K562 (cell line): ENCODE results near the gene SLC36A3. TPM values are rescaled to one million over a fixed set of nuclear protein-coding genes. Genes with fewer than 3 reads are reported as not detected.
"Not testable (repeated sequence)": the region's sequence is repeated elsewhere in the genome, so short reads cannot be mapped to it uniquely, and the experiment has no call there.

ENCODE experiments used
- ATAC-seq: fragments of 200-7000 bp; cut with Tn5 transposase; 3 replicates; pipeline ENCODE4 v1.9.1; 2020; ENCODE audit warnings: moderate library complexity
- BruUV-seq: library from RNA; stranded (reverse); fragments of 400-500 nt; replicated peaks from 2 replicates; lab custom pipeline; 2021; lab: Mats Ljungman, UMichigan
- CTCF ChIA-PET: fragments of 300-600 bp; formaldehyde crosslinking; extraction: SDS; loops from one replicate; lab custom pipeline; 2021; ENCODE audit warnings: low intra/inter-chr PET ratio; lab: Yijun Ruan, JAX
- POLR2A ChIA-PET: fragments of 300-600, 350-650 bp; sonication (Branson Sonifier 250); formaldehyde crosslinking; extraction: SDS; loops from one replicate; lab custom pipeline; 2021; ENCODE audit warnings: antibody characterized with exemption, inconsistent platforms; lab: Yijun Ruan, JAX
- DNase-seq, 4 experiments: peaks; one replicate each; pipeline versions ENCODE4 v3.0.0 to v3.0.0-alpha.2; 2011 to 2018; ENCODE audit warnings: low spot score in 3 of 4, mixed read lengths in 3 of 4; ENCODE audit errors: extremely low read depth in 1 of 4
- FAIRE-seq: peaks from 2 replicates; lab custom pipeline; 2011; peaks lifted over from hg19 to GRCh38; lab: Jason Lieb, UNC
- H2AFZ ChIP-seq: 2 replicates; pipeline ENCODE4 v1.6.0; 2011; ENCODE audit warnings: low read depth, low read length, control low read depth, inconsistent platforms
- H3K27ac ChIP-seq: fragments of 200-600 bp; 3 replicates; pipeline ENCODE4 v1.8.0; 2011; ENCODE audit warnings: low read depth, mild to moderate bottlenecking, control low read depth, inconsistent platforms, low read length, moderate library complexity, mixed read lengths; ENCODE audit errors: extremely low read depth
- H3K27me3 ChIP-seq, 2 experiments: fragments of 300-600 bp in 1 of 2; 2 replicates in 1 of 2; 3 replicates in 1 of 2; pipeline versions ENCODE4 v1.6.0 to v1.8.0; 2011; ENCODE audit warnings: inconsistent platforms in 2 of 2, low read length in 2 of 2, mild to moderate bottlenecking in 1 of 2, mixed read lengths in 1 of 2, moderate library complexity in 1 of 2; ENCODE audit not compliant: control insufficient read depth in 2 of 2, insufficient read depth in 2 of 2
- H3K36me3 ChIP-seq: fragments of 300-600 bp; 3 replicates; pipeline ENCODE4 v1.8.0; 2011; ENCODE audit warnings: mild to moderate bottlenecking, low read length, inconsistent platforms; ENCODE audit not compliant: control insufficient read depth, insufficient read depth
- H3K4me1 ChIP-seq, 2 experiments: fragments of 200-600 bp in 1 of 2; replicated peaks in 1 of 2; 2 replicates in 1 of 2; 3 replicates in 1 of 2; pipeline versions ENCODE4 v1.5.1 to v1.8.0; 2011; ENCODE audit warnings: inconsistent platforms in 2 of 2, low read length in 2 of 2, mild to moderate bottlenecking in 1 of 2, mixed read lengths in 1 of 2, moderate library complexity in 1 of 2; ENCODE audit not compliant: control insufficient read depth in 2 of 2, insufficient read depth in 2 of 2
- H3K4me2 ChIP-seq: 2 replicates; pipeline ENCODE4 v1.6.1; 2011; ENCODE audit warnings: low read length, control low read depth, inconsistent platforms, mixed read lengths; ENCODE audit not compliant: insufficient read depth
- H3K4me3 ChIP-seq: fragments of 200-600 bp; sonication (generic), shearing (Covaris generic); 2 replicates; pipeline ENCODE4 v1.5.1; 2016; ENCODE audit warnings: control low read depth, inconsistent platforms
- H3K79me2 ChIP-seq: fragments of 200-600 bp; 3 replicates; pipeline ENCODE4 v1.8.0; 2011; ENCODE audit warnings: low read length, inconsistent platforms; ENCODE audit not compliant: control insufficient read depth, insufficient read depth
- H3K9ac ChIP-seq, 2 experiments: 2 replicates each; pipeline versions ENCODE4 v1.6.0 to v1.6.1; 2011; ENCODE audit warnings: low read depth in 2 of 2, low read length in 2 of 2, control low read depth in 1 of 2, inconsistent platforms in 1 of 2, mild to moderate bottlenecking in 1 of 2, mixed read lengths in 1 of 2; ENCODE audit not compliant: insufficient read depth in 1 of 2
- H3K9me1 ChIP-seq: one replicate; pipeline ENCODE4 v1.6.0; 2011; ENCODE audit warnings: inconsistent platforms, mild to moderate bottlenecking, low read length, moderate library complexity; ENCODE audit not compliant: control insufficient read depth, insufficient read depth
- H3K9me3 ChIP-seq: replicated peaks from 2 replicates; pipeline ENCODE4 v1.5.1; 2011; ENCODE audit warnings: low read depth, low read length, inconsistent platforms; ENCODE audit not compliant: control insufficient read depth, insufficient read depth
- H4K20me1 ChIP-seq: replicated peaks from 2 replicates; pipeline ENCODE4 v1.6.1; 2011; ENCODE audit warnings: low read length, inconsistent platforms, mixed read lengths; ENCODE audit not compliant: control insufficient read depth, insufficient read depth
- NFYB ChIP-seq: IDR thresholded peaks from 2 replicates; pipeline ENCODE4 v1.6.1; 2011; ENCODE audit warnings: mild to moderate bottlenecking, moderate library complexity; ENCODE audit not compliant: insufficient read length; ENCODE audit errors: extremely low read depth
- WGBS: fragments of 100-300 bp; shearing (Covaris generic); methylation state at CpG from one replicate; pipeline ENCODE4 v1.1.6; 2016; ENCODE audit warnings: low coverage, mixed read lengths; ENCODE audit not compliant: insufficient coverage; ENCODE audit errors: missing lambda C conversion rate; 5-methylcytosine and 5-hydroxymethylcytosine counted together
- in situ Hi-C: fragments of 300-500 bp; cut with MboI; formaldehyde crosslinking; loops from 4 replicates; pipeline ENCODE4 v1.15.0; 2018; ENCODE audit warnings: inconsistent platforms, mixed read lengths
- intact Hi-C: fragments of 100-400 bp; cut with micrococcal nuclease; formaldehyde crosslinking; loops from 2 replicates; pipeline ENCODE4 v1.14.2; 2022
- polyA plus RNA-seq, 8 experiments: library from polyadenylated mRNA; depleted of rRNA in 4 of 8; stranded (reverse) in 5 of 8; unstranded in 3 of 8; fragments of >200 nt; fragmentation: Nextera tagmentation in 2 of 8; fragmentation: Illumina TruSeq in 1 of 8; extraction: Ambion mirVana in 2 of 8; extraction: Trizol in 1 of 8; gene quantifications; 2 replicates each; pipeline versions ENCODE4 v1.2.1 to v1.2.3, GENCODE V29; 2011 to 2014; ENCODE audit warnings: inconsistent platforms in 1 of 8, missing spikeins in 1 of 8
- total RNA-seq, 7 experiments: library from RNA; depleted of rRNA in 6 of 7; stranded (reverse); fragments of >200 nt in 6 of 7; fragmentation: Illumina TruSeq in 2 of 7; extraction: Trizol in 2 of 7; gene quantifications; 2 replicates each; pipeline versions ENCODE4 v1.2.1 to v1.2.3, GENCODE V29; 2011 to 2021; ENCODE audit warnings: low replicate concordance in 1 of 7

SLC36A3 gene
- total and polyA plus RNA-seq, 9 of the 15 experiments (the other 6 are each of a cell fraction or from before 2014, with no cell fraction given), result not detected

GRCh38 chr5:151309821-151310220, 6.3 kb upstream of the SLC36A3 start:
- H3K9me3 ChIP-seq, H3K9me1 ChIP-seq, H3K79me2 ChIP-seq, CTCF ChIA-PET, H3K27me3 ChIP-seq, in situ Hi-C loops, ATAC-seq, H2AFZ ChIP-seq, H3K4me2 ChIP-seq, H4K20me1 ChIP-seq, H3K27ac ChIP-seq, H3K4me1 ChIP-seq, BruUV-seq, FAIRE-seq, DNase-seq, intact Hi-C loops, H3K36me3 ChIP-seq, H3K9ac ChIP-seq, H3K4me3 ChIP-seq: not testable (repeated sequence)
- 38% methylated on average over 11 of the region's 15 CpGs for WGBS
- TF ChIP-seq NFYB, result peak; percentile 13
- POLR2A ChIA-PET, result interaction anchor here (0.7 to 1.1 kb wide), 3 partner anchors 9 to 193 kb away, joined by 3 to 4 read pairs (median 3); no protein-coding TSS in a partner anchor

- H3K4me1 ChIP-seq, H3K36me3 ChIP-seq, FAIRE-seq, H3K27ac ChIP-seq, intact Hi-C loops, H3K9ac ChIP-seq, H3K9me1 ChIP-seq, ATAC-seq, DNase-seq, H3K9me3 ChIP-seq, H3K4me3 ChIP-seq, H2AFZ ChIP-seq, H3K79me2 ChIP-seq, BruUV-seq, in situ Hi-C loops, H3K4me2 ChIP-seq, H3K27me3 ChIP-seq, H4K20me1 ChIP-seq: not testable (repeated sequence)
- ChIA-PET CTCF (interaction anchor here (0.5 kb wide), 1 partner anchor 89 kb away, joined by 3 read pairs; no protein-coding TSS in a partner anchor), POLR2A (interaction anchor here (0.7 to 1.1 kb wide), 3 partner anchors 8 to 192 kb away, joined by 3 to 4 read pairs (median 3); no protein-coding TSS in a partner anchor)
- 20% methylated on average over 4 of the region's 27 CpGs for WGBS
These were observed 5.7 kb upstream of the SLC36A3 start for GRCh38 chr5:151309266-151309665.
